Stimulated activated CD8-positive, alpha-beta memory T cell treated with anti-CD3 and anti-CD28 coated beads, Interleukin-4, amount 100 ng/mL, for 24 hours (primary cell): ENCODE measurements around the gene LACRT.
A peak's percentile ranks its signal among the peaks of the same experiment; 100 is the strongest.
"Not testable (repeated sequence)": the region's sequence is repeated elsewhere in the genome, so short reads cannot be mapped to it uniquely, and the experiment has no call there.

Source experiments
- DNase-seq: peaks from one replicate; pipeline ENCODE4 v3.0.0-alpha.2; 2020; ENCODE audit warnings: low read depth

The LACRT gene

GRCh38 chr12:54639112-54639511, 4.4 kb upstream of the LACRT start:
- not testable (repeated sequence) for DNase-seq

- DNase-seq: no peak
These were observed 2.5 kb downstream of the LACRT start for GRCh38 chr12:54631988-54632728.

GRCh38 chr12:54631551-54631950, 3.1 kb downstream of the LACRT start:
- DNase-seq: no peak

- no peak for DNase-seq
These were observed 4.8 kb downstream of the LACRT start for GRCh38 chr12:54629925-54630324.

- no peak for DNase-seq
These were observed 6.4 kb downstream of the LACRT start for GRCh38 chr12:54628186-54628846.

GRCh38 chr12:54627304-54627703, 7.4 kb downstream of the LACRT start:
- DNase-seq: no peak

GRCh38 chr12:54625598-54625997, 9.1 kb downstream of the LACRT start:
- DNase-seq: no peak

- no peak for DNase-seq
These were observed 10.1 kb downstream of the LACRT start for GRCh38 chr12:54624315-54625279.

GRCh38 chr12:54622463-54623183, 12.1 kb downstream of the LACRT start:
- DNase-seq: no peak

GRCh38 chr12:54616933-54617680, 17.6 kb downstream of the LACRT start:
- no peak for DNase-seq

- DNase-seq: no peak
These were observed 22.4 kb downstream of the LACRT start for GRCh38 chr12:54612225-54612750.

GRCh38 chr12:54611715-54612149, 23.0 kb downstream of the LACRT start:
- no peak for DNase-seq

- no peak for DNase-seq
These were observed 25.9 kb downstream of the LACRT start for GRCh38 chr12:54608769-54609168.

- no peak for DNase-seq
These were observed 26.5 kb downstream of the LACRT start for GRCh38 chr12:54608156-54608555.

- no peak for DNase-seq
These were observed 28.1 kb downstream of the LACRT start for GRCh38 chr12:54606556-54606955.

- no peak for DNase-seq
These were observed 29.3 kb downstream of the LACRT start for GRCh38 chr12:54605138-54605970.

GRCh38 chr12:54604436-54604835, 30.3 kb downstream of the LACRT start:
- no peak for DNase-seq

GRCh38 chr12:54603872-54604271, 30.8 kb downstream of the LACRT start:
- no peak for DNase-seq

GRCh38 chr12:54603173-54603814, 31.4 kb downstream of the LACRT start:
- peak; percentile 40 for DNase-seq
